Right atrium auricular region (tissue), 2 donors: ENCODE results near the gene MGAT5B. TPM values are rescaled to one million over a fixed set of nuclear protein-coding genes. Genes with fewer than 3 reads are reported as not detected.

Experiments
- DNase-seq: peaks from one replicate; pipeline ENCODE4 v3.0.0-alpha.2; 2019; ENCODE audit warnings: low spot score
- H3K27ac ChIP-seq, 2 donors: fragments of 200-600 bp; sonication (generic); 1 replicate in 1 of 2; 2 replicates in 1 of 2; pipeline ENCODE4 v1.5.1; 2016 to 2019
- H3K27me3 ChIP-seq, 2 donors: fragments of 200-600 bp; sonication (generic); one replicate each; pipeline versions ENCODE4 v1.5.1 to v1.6.0; 2017 to 2019
- H3K36me3 ChIP-seq: fragments of 200-600 bp; sonication (generic); one replicate; pipeline ENCODE4 v1.5.1; 2016
- H3K4me1 ChIP-seq, 2 donors: fragments of 200-600 bp; sonication (generic); one replicate each; pipeline versions ENCODE4 v1.5.1 to v1.6.0; 2017 to 2019
- H3K4me3 ChIP-seq, 2 donors: fragments of 200-600 bp; sonication (generic); 1 replicate in 1 of 2; 2 replicates in 1 of 2; pipeline ENCODE4 v1.5.1; 2017 to 2019; ENCODE audit warnings: mild to moderate bottlenecking in 1 of 2, moderate library complexity in 1 of 2
- H3K9me3 ChIP-seq, 2 donors: fragments of 200-600 bp; sonication (generic); one replicate each; pipeline ENCODE4 v1.5.1; 2019
- total RNA-seq, 2 donors: library from RNA; depleted of rRNA; stranded (reverse); fragments of >200 nt; gene quantifications; one replicate each; pipeline ENCODE4 v1.1.0, GENCODE V29; 2016
- TF ChIP-seq, protein P1 (sequence below), 2 donors: fragments of 200-600 bp; sonication (generic); IDR thresholded peaks; one replicate each; pipeline ENCODE4 v1.5.1; 2019; ENCODE audit warnings: antibody characterized with exemption in 2 of 2

MGAT5B gene
- total RNA-seq, 2 donors from 2014 or later, result not detected

DNA sequence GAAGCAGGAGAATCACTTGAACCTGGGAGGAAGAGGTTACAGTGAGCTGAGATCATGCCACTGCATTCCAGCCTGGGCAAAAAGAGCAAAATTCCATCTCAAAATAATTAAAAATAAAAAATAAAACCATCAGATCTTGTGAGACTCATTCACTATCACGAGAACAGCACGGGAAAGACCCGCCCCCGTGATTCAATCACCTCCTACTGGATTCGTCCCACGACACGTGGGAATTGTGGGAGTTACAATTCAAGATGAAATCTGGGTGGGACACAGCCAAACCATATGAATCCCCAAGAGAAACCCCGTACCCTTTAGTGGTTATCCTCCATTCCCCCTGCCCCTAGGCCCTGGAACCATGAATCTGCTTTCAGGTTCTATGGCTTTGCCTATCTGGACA is 15.4 kb upstream of the MGAT5B start:
- H3K27ac ChIP-seq, result no peak overlapping the region
- TF ChIP-seq, protein P1, sequence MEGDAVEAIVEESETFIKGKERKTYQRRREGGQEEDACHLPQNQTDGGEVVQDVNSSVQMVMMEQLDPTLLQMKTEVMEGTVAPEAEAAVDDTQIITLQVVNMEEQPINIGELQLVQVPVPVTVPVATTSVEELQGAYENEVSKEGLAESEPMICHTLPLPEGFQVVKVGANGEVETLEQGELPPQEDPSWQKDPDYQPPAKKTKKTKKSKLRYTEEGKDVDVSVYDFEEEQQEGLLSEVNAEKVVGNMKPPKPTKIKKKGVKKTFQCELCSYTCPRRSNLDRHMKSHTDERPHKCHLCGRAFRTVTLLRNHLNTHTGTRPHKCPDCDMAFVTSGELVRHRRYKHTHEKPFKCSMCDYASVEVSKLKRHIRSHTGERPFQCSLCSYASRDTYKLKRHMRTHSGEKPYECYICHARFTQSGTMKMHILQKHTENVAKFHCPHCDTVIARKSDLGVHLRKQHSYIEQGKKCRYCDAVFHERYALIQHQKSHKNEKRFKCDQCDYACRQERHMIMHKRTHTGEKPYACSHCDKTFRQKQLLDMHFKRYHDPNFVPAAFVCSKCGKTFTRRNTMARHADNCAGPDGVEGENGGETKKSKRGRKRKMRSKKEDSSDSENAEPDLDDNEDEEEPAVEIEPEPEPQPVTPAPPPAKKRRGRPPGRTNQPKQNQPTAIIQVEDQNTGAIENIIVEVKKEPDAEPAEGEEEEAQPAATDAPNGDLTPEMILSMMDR (IDR thresholded peaks at IDR 0.05), result no peak
- DNase-seq, result no peak
- H3K4me3 ChIP-seq, result no peak overlapping the region
- H3K4me1 ChIP-seq, result no peaks in the 10 kb centered on the region
- H3K9me3 ChIP-seq, result no peaks in the 10 kb centered on the region
- H3K27me3 ChIP-seq, result no peaks in the 10 kb centered on the region
- H3K36me3 ChIP-seq, result no peaks in the 10 kb centered on the region

DNA sequence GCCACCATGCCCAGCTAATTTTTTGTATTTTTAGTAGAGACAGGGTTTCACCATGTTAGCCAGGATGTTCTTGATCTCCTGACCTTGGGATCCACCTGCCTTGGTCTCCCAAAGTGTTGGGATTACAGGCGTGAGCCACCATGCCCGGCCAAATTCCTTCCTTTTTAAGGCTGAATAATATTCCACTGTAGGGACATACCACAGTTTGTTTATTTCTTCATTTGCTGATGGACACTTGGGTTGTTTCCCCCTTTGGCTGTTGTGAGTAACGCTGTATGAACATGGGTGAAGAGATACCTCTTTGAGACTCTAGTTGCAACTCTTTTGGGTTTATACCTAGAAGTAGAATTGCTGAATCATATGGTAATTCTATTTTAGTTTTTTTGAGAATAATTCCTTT is 13.1 kb upstream of the MGAT5B start:
- no peaks in the 10 kb centered on the region for H3K27me3 ChIP-seq
- DNase-seq, result no peak
- H3K9me3 ChIP-seq, result no peaks in the 10 kb centered on the region
- TF ChIP-seq, protein P1 (IDR thresholded peaks at IDR 0.05), result no peak
- H3K4me3 ChIP-seq, result no peak overlapping the region
- H3K27ac ChIP-seq, result no peak overlapping the region
- H3K4me1 ChIP-seq, result no peaks in the 10 kb centered on the region
- no peaks in the 10 kb centered on the region for H3K36me3 ChIP-seq

DNA sequence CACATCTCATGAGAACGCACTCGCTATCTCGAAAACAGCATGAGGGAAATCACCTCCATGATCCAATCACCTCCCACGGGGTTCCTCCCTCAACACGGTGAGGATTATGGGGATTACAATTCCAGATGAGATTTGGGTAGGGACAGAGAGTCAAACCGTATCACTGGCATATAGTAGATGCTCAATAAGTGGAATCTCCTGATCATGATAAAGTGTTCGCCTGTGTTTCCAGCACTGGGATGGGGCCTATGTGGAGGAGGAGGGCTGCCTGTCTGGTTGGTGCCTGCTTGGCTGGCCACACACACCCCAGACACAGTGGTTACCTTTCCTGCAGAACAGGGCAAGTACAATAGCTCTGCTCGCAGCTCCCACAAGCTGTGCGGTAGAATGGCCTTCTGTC is 6.1 kb upstream of the MGAT5B start:
- TF ChIP-seq, protein P1 (IDR thresholded peaks at IDR 0.05), result no peak
- Histone ChIP-seq H3K4me3 (no peak overlapping the region), H3K27me3 (no peaks in the 10 kb centered on the region), H3K9me3 (no peaks in the 10 kb centered on the region), H3K36me3 (no peaks in the 10 kb centered on the region), H3K27ac (no peak overlapping the region), H3K4me1 (no peaks in the 10 kb centered on the region)
- no peak for DNase-seq

DNA sequence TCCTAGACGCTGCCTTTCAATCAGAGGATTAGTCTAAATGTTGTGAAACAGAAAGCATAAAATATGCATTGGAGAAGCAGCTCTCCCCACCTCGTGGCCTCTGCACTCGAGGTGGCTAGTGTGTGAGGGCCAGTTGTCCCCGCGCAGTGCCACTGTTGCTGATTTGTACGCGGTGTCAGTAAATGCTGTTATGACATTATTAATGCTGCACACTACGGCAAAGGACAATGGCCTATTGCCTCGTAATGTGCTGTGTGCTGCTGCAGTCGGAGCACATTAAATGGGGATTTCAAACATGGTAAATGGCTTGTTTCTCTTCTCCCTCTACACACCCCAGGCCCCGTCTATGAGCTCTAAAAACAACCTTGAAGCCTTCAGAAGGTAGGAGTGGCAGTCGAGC is 5.7 kb upstream of the MGAT5B start:
- Histone ChIP-seq H3K27ac (no peak overlapping the region), H3K4me3 (no peak overlapping the region), H3K27me3 (no peaks in the 10 kb centered on the region), H3K9me3 (no peaks in the 10 kb centered on the region), H3K4me1 (peaks cover 0 to 2% of the 10 kb centered on the region in 2 donors), H3K36me3 (no peaks in the 10 kb centered on the region)
- no peak for DNase-seq
- TF ChIP-seq, protein P1 (IDR thresholded peaks at IDR 0.05), result no peak

DNA sequence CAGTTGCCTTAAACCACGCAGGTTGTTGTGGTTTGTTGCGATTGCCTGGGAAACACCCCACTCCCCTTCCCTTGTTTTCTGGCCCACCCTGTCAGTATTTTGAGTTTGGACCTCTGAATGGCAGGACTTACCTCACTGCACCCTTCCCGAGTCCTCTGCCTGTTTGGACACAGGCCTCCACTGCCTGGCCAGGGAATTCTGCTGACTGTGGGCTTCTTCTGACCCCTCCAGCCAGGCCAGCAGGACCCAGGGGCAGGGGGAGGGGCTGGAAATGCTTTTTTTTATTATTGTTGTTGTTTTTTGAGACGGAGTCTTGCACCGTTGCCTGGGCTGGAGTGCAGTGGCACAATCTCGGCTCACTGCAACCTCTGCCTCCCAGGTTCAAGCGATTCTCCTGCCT is 4.2 kb upstream of the MGAT5B start:
- no peak overlapping the region for H3K27ac ChIP-seq
- TF ChIP-seq, protein P1 (IDR thresholded peaks at IDR 0.05), result no peak
- DNase-seq, result no peak
- peaks cover 0 to 12% of the 10 kb centered on the region in 2 donors for H3K4me1 ChIP-seq
- H3K36me3 ChIP-seq, result no peaks in the 10 kb centered on the region
- no peaks in the 10 kb centered on the region for H3K9me3 ChIP-seq
- peaks cover 3% of the 10 kb centered on the region in 2 donors for H3K27me3 ChIP-seq
- H3K4me3 ChIP-seq, result no peak overlapping the region

DNA sequence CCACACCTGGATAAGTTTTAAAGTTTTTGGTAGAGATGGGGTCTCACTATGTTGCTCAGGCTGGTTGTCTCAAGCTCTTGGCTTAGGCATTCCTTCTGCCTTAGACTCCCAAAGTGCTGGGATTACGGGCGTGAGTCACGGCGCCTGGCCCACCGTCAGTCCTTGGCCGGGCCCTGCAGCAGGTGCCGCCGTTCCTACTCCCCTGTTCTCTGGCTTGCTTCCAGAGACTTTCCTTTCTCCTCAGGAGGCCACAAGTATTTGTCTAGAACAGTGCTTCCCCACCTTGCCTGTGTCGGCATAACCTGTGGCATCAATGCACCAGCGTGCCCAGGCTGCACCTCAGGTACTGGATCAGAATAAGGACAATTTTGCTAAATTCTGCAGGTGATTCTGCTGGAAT is 3.0 kb upstream of the MGAT5B start:
- Histone ChIP-seq H3K9me3 (no peaks in the 10 kb centered on the region), H3K27ac (no peak overlapping the region), H3K36me3 (no peaks in the 10 kb centered on the region), H3K4me1 (peaks cover 0 to 24% of the 10 kb centered on the region in 2 donors), H3K27me3 (peaks cover 12 to 15% of the 10 kb centered on the region in 2 donors), H3K4me3 (no peak overlapping the region)
- no peak for DNase-seq
- TF ChIP-seq, protein P1 (IDR thresholded peaks at IDR 0.05), result no peak
